GM18907 (cell line): ENCODE measurements around the gene ACP5.
"Not testable (repeated sequence)": the region's sequence is repeated elsewhere in the genome, so short reads cannot be mapped to it uniquely, and the experiment has no call there.

Source experiments
- ATAC-seq: cut with Tn5 transposase; IDR thresholded peaks from one replicate; pipeline ENCODE4 v1.9.1; 2021; ENCODE audit warnings: mild to moderate bottlenecking, moderate library complexity; ENCODE audit not compliant: unreplicated experiment

Gene ACP5

GRCh38 chr19:11577451-11578257, at the start of gene ACP5:
Gene ACP5 (minus strand): TSS chr19:11577645. CDS start chr19:11577317, 328 bp downstream.
- no peak for ATAC-seq

GRCh38 chr19:11626252-11626651, 48.8 kb upstream of the ACP5 start:
- ATAC-seq, result no peak

GRCh38 chr19:11624069-11624463, 46.6 kb upstream of the ACP5 start:
- ATAC-seq, result no peak

GRCh38 chr19:11622401-11622800, 45.0 kb upstream of the ACP5 start:
- not testable (repeated sequence) for ATAC-seq

GRCh38 chr19:11620553-11620952, 43.1 kb upstream of the ACP5 start:
- ATAC-seq, result no peak

GRCh38 chr19:11617180-11618062, 40.0 kb upstream of the ACP5 start:
- no peak for ATAC-seq

- no peak for ATAC-seq
Measured at GRCh38 chr19:11612816-11613511, 35.5 kb upstream of the ACP5 start.

GRCh38 chr19:11611730-11612129, 34.3 kb upstream of the ACP5 start:
- ATAC-seq, result no peak

- ATAC-seq, result no peak
Measured at GRCh38 chr19:11606484-11606883, 29.0 kb upstream of the ACP5 start.

- not testable (repeated sequence) for ATAC-seq
Measured at GRCh38 chr19:11599704-11600103, 22.3 kb upstream of the ACP5 start.

GRCh38 chr19:11598746-11599145, 21.3 kb upstream of the ACP5 start:
- ATAC-seq, result no peak

GRCh38 chr19:11598103-11598483, 20.6 kb upstream of the ACP5 start:
- ATAC-seq, result no peak

GRCh38 chr19:11597202-11598102, 20.0 kb upstream of the ACP5 start, which contains the start of gene ZNF627:
Gene ZNF627 (plus strand): TSS chr19:11597483. CDS start chr19:11597628, 145 bp downstream.
- peak; percentile 95 for ATAC-seq

GRCh38 chr19:11596156-11596555, 18.7 kb upstream of the ACP5 start:
- ATAC-seq, result no peak

GRCh38 chr19:11594084-11594483, 16.6 kb upstream of the ACP5 start:
- ATAC-seq, result no peak

GRCh38 chr19:11587975-11588631, 10.7 kb upstream of the ACP5 start:
- ATAC-seq, result no peak

- no peak for ATAC-seq
Measured at GRCh38 chr19:11587302-11587974, 10.0 kb upstream of the ACP5 start.

- no peak for ATAC-seq
Measured at GRCh38 chr19:11586331-11586730, 8.9 kb upstream of the ACP5 start.

- ATAC-seq, result peak; percentile 73
Measured at GRCh38 chr19:11581740-11582139, 4.3 kb upstream of the ACP5 start.
